OCI-LY3 (cell line): Measurements from ENCODE around the gene NRP1.
"Not testable (repeated sequence)": the region's sequence is repeated elsewhere in the genome, so short reads cannot be mapped to it uniquely, and the experiment has no call there.

Source experiments
- H2AFZ ChIP-seq: fragments of 200-600, 300-600 bp; shearing (Covaris generic); 2 replicates; pipeline ENCODE4 v1.6.0; 2014; ENCODE audit warnings: antibody characterized with exemption, low read depth, low read length
- H3K27ac ChIP-seq: fragments of 200-600, 300-600 bp; sonication (generic); 2 replicates; pipeline ENCODE4 v1.5.1; 2014; ENCODE audit warnings: mild to moderate bottlenecking, low read length, moderate library complexity, mixed read lengths
- H3K27me3 ChIP-seq: fragments of 200-600, 300-600 bp; sonication (generic); 2 replicates; pipeline ENCODE4 v1.6.1; 2014; ENCODE audit warnings: low read depth, low read length, mixed read lengths
- H3K36me3 ChIP-seq: fragments of 200-600, 300-600 bp; sonication (generic); replicated peaks from 2 replicates; pipeline ENCODE3; 2014; ENCODE audit warnings: low read depth, low read length, mixed read lengths
- H3K4me1 ChIP-seq: fragments of 300-600, 200-600 bp; sonication (generic); 2 replicates; pipeline ENCODE4 v1.6.1; 2014; ENCODE audit warnings: low read length, mixed read lengths
- H3K4me2 ChIP-seq: fragments of 200-600, 300-600 bp; sonication (generic); 2 replicates; pipeline ENCODE4 v1.6.1; 2014; ENCODE audit warnings: low read length, mixed read lengths
- H3K4me3 ChIP-seq: fragments of 300-600, 200-600 bp; sonication (generic); 2 replicates; pipeline ENCODE4 v1.5.1; 2014; ENCODE audit warnings: antibody characterized with exemption, mild to moderate bottlenecking, low read length, moderate library complexity
- H3K79me2 ChIP-seq: fragments of 300-600, 200-600 bp; shearing (Covaris generic); 2 replicates; pipeline ENCODE4 v1.6.1; 2014; ENCODE audit warnings: mild to moderate bottlenecking, low read length, mixed read lengths
- H3K9ac ChIP-seq: fragments of 300-600, 200-600 bp; shearing (Covaris generic); 2 replicates; pipeline ENCODE4 v1.6.0; 2014; ENCODE audit warnings: mild to moderate bottlenecking, low read length, moderate library complexity
- H3K9me3 ChIP-seq: fragments of 200-600, 300-600 bp; shearing (Covaris generic); 2 replicates; pipeline ENCODE4 v1.6.1; 2014; ENCODE audit warnings: low read length, mixed read lengths; ENCODE audit not compliant: insufficient read depth
- H4K20me1 ChIP-seq: fragments of 200-600, 300-600 bp; sonication (generic); 2 replicates; pipeline ENCODE4 v1.6.1; 2016; ENCODE audit warnings: low read length, mixed read lengths; ENCODE audit not compliant: insufficient read depth
- EZH2phosphoT487 ChIP-seq: fragments of 200-600 bp; shearing (Covaris generic); IDR thresholded peaks from 2 replicates; pipeline ENCODE4 v1.6.1; 2018; ENCODE audit warnings: antibody characterized with exemption, mixed run types, low read depth
- TF ChIP-seq, protein P1 (sequence below): fragments of 200-600, 300-600 bp; sonication (generic); IDR thresholded peaks from 2 replicates; pipeline ENCODE4 v1.5.1; 2014; ENCODE audit warnings: antibody characterized with exemption, low read length, low read depth

Gene NRP1

GRCh38 chr10:33303988-33304387 is 30.5 kb downstream of the NRP1 start:
- TF ChIP-seq, protein P1, sequence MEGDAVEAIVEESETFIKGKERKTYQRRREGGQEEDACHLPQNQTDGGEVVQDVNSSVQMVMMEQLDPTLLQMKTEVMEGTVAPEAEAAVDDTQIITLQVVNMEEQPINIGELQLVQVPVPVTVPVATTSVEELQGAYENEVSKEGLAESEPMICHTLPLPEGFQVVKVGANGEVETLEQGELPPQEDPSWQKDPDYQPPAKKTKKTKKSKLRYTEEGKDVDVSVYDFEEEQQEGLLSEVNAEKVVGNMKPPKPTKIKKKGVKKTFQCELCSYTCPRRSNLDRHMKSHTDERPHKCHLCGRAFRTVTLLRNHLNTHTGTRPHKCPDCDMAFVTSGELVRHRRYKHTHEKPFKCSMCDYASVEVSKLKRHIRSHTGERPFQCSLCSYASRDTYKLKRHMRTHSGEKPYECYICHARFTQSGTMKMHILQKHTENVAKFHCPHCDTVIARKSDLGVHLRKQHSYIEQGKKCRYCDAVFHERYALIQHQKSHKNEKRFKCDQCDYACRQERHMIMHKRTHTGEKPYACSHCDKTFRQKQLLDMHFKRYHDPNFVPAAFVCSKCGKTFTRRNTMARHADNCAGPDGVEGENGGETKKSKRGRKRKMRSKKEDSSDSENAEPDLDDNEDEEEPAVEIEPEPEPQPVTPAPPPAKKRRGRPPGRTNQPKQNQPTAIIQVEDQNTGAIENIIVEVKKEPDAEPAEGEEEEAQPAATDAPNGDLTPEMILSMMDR, result no peak
- TF ChIP-seq EZH2phosphoT487, result no peak
- H3K79me2 ChIP-seq, result no peaks in the 10 kb centered on the region
- no peak overlapping the region for H3K4me2 ChIP-seq
- H3K9ac ChIP-seq, result no peak overlapping the region
- H3K4me1 ChIP-seq, result no peaks in the 10 kb centered on the region
- H3K27ac ChIP-seq, result no peak overlapping the region
- H2AFZ ChIP-seq, result no peak overlapping the region
- no peaks in the 10 kb centered on the region for H3K9me3 ChIP-seq
- H3K36me3 ChIP-seq, result no peaks in the 10 kb centered on the region
- no peak overlapping the region for H3K4me3 ChIP-seq
- no peaks in the 10 kb centered on the region for H3K27me3 ChIP-seq
- H4K20me1 ChIP-seq, result no peaks in the 10 kb centered on the region

DNA sequence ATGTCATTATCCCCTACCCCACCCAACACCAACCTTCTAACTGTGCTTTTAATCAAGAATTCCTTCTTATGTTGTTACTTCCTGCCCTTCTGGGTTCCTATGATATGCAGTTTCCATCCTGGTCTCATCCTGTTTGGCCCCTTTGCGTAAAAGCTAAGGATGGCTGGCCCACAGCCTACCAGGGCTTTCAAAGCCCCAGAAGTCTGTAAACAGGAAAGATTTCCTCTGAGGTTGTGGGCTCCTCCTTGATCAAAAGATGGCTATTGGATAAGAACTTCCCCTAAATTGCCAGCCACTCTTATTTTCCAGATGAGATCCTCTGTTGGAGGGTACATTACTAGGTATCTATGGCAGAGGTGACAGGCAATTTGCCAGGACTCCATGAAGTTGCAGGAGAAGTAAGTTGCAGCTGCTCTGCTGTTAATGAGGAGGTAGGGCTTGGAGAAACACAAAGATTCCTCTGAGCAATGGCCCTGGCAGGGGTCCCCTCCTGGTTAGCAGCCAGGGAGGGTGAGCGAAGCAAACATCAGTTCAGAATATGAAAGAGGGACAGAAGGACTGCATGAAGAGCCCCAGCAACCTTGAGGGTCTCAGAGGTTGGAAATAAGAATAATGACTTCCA is 32.1 kb downstream of the NRP1 start:
- Histone ChIP-seq H3K27me3 (no peaks in the 10 kb centered on the region), H3K9ac (no peak overlapping the region), H3K4me3 (no peak overlapping the region), H2AFZ (no peak overlapping the region), H3K4me1 (no peaks in the 10 kb centered on the region), H3K79me2 (no peaks in the 10 kb centered on the region), H4K20me1 (no peaks in the 10 kb centered on the region), H3K36me3 (no peaks in the 10 kb centered on the region), H3K27ac (no peak overlapping the region), H3K9me3 (no peaks in the 10 kb centered on the region), H3K4me2 (no peak overlapping the region)
- no peak for TF ChIP-seq EZH2phosphoT487
- TF ChIP-seq, protein P1, result no peak

GRCh38 chr10:33301097-33301789 is 33.2 kb downstream of the NRP1 start:
- H4K20me1 ChIP-seq, result no peaks in the 10 kb centered on the region
- H2AFZ ChIP-seq, result no peak overlapping the region
- no peaks in the 10 kb centered on the region for H3K79me2 ChIP-seq
- H3K27ac ChIP-seq, result no peak overlapping the region
- H3K9ac ChIP-seq, result no peak overlapping the region
- no peaks in the 10 kb centered on the region for H3K36me3 ChIP-seq
- TF ChIP-seq EZH2phosphoT487, result no peak
- TF ChIP-seq, protein P1, result no peak
- H3K4me3 ChIP-seq, result no peak overlapping the region
- no peaks in the 10 kb centered on the region for H3K9me3 ChIP-seq
- no peaks in the 10 kb centered on the region for H3K4me1 ChIP-seq
- H3K27me3 ChIP-seq, result no peaks in the 10 kb centered on the region
- H3K4me2 ChIP-seq, result no peak overlapping the region

DNA sequence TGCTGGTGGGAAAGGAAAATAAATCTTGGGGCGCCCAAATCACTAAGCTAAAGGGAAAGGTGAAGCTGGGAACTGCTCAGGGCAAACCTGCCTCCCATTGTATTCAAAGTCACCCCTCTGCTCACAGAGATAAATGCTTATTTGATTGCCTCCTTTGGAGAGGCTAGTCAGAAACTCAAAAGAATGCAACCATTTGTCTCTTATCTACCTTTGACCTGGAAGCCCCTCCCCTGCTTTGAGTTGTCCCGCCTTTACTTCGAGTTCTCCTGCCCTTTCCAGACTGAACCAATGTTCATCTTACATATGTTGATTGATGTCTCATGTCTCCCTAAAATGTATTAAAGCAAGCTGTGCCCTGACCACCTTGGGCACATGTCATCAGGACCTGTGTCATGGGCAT is 33.9 kb downstream of the NRP1 start:
- H3K36me3 ChIP-seq, H3K4me1 ChIP-seq, H3K9ac ChIP-seq, H3K4me3 ChIP-seq, H3K27me3 ChIP-seq, H3K9me3 ChIP-seq, H3K79me2 ChIP-seq, H4K20me1 ChIP-seq, H3K4me2 ChIP-seq, H3K27ac ChIP-seq, H2AFZ ChIP-seq: not testable (repeated sequence)
